ENCODE measurements around the gene YBX2. TPM values are rescaled to one million over a fixed set of nuclear protein-coding genes. Genes with fewer than 3 reads are reported as not detected.

Gene YBX2
- total RNA-seq, 2 donors from 2014 or later = 0.15 to 0.26 TPM

DNA sequence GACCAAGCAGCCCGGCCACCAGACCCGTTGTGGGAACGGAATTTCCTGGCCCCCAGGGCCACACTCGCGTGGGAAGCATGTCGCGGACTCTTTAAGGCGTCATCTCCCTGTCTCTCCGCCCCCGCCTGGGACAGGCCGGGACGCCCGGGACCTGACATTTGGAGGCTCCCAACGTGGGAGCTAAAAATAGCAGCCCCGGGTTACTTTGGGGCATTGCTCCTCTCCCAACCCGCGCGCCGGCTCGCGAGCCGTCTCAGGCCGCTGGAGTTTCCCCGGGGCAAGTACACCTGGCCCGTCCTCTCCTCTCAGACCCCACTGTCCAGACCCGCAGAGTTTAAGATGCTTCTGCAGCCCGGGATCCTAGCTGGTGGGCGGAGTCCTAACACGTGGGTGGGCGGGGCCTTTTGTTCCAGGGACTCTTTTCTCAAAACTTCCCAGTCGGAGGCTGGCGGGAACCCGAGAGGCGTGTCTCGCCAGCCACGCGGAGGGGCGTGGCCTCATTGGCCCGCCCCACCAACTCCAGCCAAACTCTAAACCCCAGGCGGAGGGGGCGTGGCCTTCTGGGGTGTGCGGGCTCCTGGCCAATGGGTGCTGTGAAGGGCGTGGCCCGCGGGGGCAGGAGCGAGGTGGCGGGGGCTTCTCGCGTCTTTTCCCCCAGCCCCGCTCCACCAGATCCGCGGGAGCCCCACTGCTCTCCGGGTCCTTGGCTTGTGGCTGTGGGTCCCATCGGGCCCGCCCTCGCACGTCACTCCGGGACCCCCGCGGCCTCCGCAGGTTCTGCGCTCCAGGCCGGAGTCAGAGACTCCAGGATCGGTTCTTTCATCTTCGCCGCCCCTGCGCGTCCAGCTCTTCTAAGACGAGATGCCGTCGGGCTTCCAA lies 13.1 kb downstream of the YBX2 start, which contains the start of gene SLC2A4:
Gene SLC2A4, plus strand, starts transcription at position 645 of the 879 bp plus-strand sequence. Its CDS starts 217 bp downstream, at position 862.
- ATAC-seq (replicated peaks) = peak; percentile 91
- peak within 1 kb of the TSS; percentile 75 for H3K4me3 Mint-ChIP-seq
- H3K27me3 Mint-ChIP-seq = peaks cover 20% of the 10 kb centered on the region
- H3K27ac Mint-ChIP-seq = no peak within 1 kb of the TSS
- no peaks in the 10 kb centered on the region for H3K9me3 Mint-ChIP-seq
- no peaks in the 10 kb centered on the region for H3K36me3 Mint-ChIP-seq (ENCODE audit: low read depth)
- H3K4me1 Mint-ChIP-seq = peaks cover 6% of the 10 kb centered on the region

DNA sequence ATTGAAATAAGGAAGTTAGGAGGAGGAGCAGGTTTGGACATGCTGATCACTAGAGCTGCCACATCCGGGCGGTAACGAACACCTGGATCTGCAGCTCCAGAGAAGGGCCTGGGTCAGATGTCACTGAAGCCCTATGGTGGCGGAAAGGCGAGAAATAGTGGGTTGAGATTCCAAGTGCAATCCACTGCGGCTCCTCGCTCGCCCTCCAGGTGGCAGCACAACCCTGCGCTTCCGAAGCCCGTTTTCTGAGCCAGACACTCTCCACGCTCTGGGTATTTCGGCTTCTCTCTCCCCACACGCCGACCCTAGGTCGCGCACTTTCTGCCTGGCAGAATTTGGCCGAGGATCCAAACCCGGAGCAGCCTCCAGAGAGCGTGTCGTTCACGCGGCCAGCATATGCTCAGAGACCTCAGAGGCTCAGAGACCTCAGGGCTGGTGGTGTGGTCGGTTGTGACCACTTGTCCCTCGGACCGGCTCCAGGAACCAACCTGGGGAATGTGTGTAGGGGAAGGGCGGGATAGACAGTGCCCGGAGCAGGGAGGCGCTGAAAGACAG lies 13.8 kb downstream of the YBX2 start:
- Mint-ChIP-seq H3K27ac (no peak overlapping the region), H3K9me3 (no peaks in the 10 kb centered on the region), H3K4me3 (peak overlapping the region; percentile 75), H3K27me3 (peaks cover 16% of the 10 kb centered on the region), H3K4me1 (peaks cover 6% of the 10 kb centered on the region), H3K36me3 (ENCODE audit: low read depth) (no peaks in the 10 kb centered on the region)
- peak; percentile 79 for ATAC-seq (replicated peaks)

DNA sequence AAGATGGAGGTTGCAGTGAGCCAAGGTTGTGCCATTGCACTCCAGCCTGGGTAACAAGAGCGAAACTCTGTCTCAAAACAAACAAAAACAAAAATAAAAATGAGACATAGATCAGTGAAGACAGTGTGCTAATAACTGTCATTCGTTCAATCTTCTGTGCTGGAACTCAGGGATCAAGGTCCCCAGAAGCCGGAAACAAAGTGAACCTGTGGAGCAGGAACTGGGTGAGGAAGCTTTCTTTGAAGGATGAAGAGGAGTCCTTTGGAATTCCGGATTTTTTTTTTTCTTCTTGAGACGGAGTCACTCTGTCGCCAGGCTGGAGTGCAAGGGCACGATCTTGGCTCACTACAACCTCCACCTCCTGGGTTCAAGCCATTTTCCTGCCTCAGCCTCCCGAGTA lies 15.0 kb downstream of the YBX2 start:
- Mint-ChIP-seq H3K4me3 (no peak overlapping the region), H3K27ac (no peak overlapping the region), H3K36me3 (ENCODE audit: low read depth) (no peaks in the 10 kb centered on the region), H3K9me3 (no peaks in the 10 kb centered on the region), H3K4me1 (peaks cover 6% of the 10 kb centered on the region), H3K27me3 (peaks cover 16% of the 10 kb centered on the region)
- ATAC-seq (replicated peaks) = no peak

DNA sequence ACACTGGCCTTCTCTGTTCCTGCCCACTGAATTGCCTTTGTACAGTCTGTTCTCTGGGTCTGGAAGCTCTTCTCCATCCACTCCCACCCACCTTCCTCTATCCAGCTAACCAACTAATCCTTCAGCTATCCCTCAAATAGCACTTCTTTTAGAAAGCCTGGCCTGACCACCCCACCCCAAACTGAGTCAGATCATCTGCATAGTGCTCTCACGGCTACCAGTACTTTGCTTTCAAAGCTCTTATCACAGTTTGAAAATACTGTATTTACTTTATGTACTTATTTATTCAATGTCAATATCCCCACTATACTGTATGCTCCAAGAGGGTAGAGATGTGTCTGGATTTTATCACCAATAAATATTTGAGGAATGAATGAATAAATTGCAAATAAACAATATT lies 27.7 kb downstream of the YBX2 start:
- peaks cover 17% of the 10 kb centered on the region for H3K27me3 Mint-ChIP-seq
- H3K4me1 Mint-ChIP-seq = peaks cover 10% of the 10 kb centered on the region
- H3K27ac Mint-ChIP-seq = no peak overlapping the region
- no peaks in the 10 kb centered on the region for H3K36me3 Mint-ChIP-seq (ENCODE audit: low read depth)
- no peak overlapping the region for H3K4me3 Mint-ChIP-seq
- no peaks in the 10 kb centered on the region for H3K9me3 Mint-ChIP-seq
- ATAC-seq (replicated peaks) = no peak

DNA sequence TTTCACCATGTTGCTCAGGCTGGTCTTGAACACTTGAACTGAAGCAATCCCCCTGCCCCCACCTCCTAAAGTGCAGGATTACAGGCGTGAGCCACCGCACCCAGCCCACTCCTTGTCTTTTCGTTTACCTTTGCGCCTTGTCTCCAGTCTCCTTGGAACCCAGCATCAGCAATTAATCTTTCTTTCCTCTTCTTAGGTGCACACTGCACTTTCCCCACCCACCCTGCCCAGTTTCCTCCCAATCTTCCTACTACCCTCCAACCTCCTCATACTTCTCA lies 30.7 kb downstream of the YBX2 start:
- ATAC-seq (replicated peaks) = no peak
- H3K9me3 Mint-ChIP-seq = no peaks in the 10 kb centered on the region
- H3K4me3 Mint-ChIP-seq = peak overlapping the region; percentile 77
- H3K4me1 Mint-ChIP-seq = peaks cover 10% of the 10 kb centered on the region
- H3K36me3 Mint-ChIP-seq (ENCODE audit: low read depth) = peaks cover 15% of the 10 kb centered on the region
- no peak overlapping the region for H3K27ac Mint-ChIP-seq
- peaks cover 17% of the 10 kb centered on the region for H3K27me3 Mint-ChIP-seq

DNA sequence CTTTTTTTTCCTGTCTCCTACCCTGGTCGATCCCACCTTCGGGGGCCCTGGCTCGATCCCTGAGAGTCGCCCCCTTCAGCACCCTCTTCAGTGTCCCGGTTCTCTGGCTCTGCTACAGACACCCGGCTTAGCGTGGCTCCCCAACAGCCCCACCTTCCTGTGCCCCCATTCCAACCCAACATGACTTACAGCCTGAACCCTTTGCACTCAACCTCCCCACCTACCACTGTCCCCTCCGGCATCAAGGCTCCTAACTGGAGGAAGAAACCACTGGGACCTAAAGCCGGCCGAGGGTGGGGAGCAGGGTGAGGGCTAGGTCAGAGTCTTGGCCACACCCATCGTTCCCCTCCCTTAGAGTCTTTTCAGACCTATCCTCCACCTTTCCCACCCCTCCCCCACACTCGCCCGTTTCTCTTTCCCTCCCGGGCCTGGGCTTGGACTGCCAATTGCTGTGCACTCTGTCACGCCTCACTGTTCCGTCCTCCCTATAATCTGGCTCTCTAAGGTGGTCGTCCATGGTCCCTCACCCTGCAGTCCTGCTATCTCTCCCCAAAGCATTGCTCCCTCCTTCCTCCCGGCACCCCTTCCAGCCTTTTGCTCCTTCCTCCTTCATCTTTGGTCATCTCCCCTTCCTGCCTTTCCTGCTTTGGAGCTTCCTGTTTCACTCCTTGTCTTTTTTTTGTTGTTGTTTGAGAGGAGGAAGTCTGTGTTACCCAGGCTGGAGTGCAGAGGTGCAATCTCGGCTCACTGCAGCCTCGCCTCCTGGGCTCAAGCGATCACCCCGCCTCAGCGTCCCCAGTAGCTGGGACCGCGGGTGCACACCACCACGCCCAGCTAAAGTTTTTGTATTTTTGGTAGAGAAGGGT lies 31.3 kb downstream of the YBX2 start:
- Mint-ChIP-seq H3K27ac (no peak overlapping the region), H3K9me3 (no peaks in the 10 kb centered on the region), H3K4me3 (peak overlapping the region; percentile 77), H3K27me3 (peaks cover 17% of the 10 kb centered on the region), H3K36me3 (ENCODE audit: low read depth) (peaks cover 21% of the 10 kb centered on the region), H3K4me1 (peaks cover 10% of the 10 kb centered on the region)
- no peak for ATAC-seq (replicated peaks)

DNA sequence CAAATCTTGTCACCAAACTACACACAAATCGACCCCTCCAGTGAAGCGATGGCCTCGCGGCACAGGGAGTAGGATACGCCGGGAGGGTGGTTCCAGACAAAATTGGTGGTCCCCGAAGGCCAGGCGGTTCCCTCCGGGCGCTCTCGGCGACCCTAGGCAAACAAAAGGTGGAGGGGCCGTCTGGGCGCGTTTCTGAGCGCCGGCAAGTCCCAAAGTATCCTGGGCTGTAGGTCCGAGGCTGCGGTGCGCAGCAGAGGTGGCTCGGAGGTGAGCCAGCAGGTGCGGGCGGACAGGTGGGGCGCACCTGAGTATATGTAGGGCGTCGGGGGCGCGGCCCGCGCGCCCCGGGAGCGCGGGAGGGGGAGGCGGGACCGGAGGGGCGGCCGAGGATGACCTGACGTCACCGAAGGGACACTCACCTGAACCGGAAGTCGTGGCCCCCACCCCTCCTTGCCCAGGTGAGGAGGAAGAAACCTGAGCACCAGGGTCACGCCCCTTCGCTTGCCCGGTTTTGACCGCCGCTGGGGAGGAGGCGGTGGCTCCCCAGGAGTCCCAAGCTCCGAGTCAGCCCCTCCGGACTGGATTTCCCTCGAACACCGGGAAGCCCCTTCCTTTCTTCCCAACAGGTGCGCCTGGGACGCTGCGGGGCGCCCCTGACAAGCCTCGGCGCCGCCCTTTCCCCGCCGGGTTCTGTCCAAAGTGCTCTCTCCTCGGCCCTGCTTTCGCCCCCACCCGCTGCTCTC lies 32.1 kb downstream of the YBX2 start, which contains the start of gene CLDN7:
Gene CLDN7, minus strand, starts transcription at position 287 of the 743 bp plus-strand sequence. CDS start 435 bp downstream, outside the sequence.
- Mint-ChIP-seq H3K27ac (no peak within 1 kb of the TSS), H3K27me3 (peaks cover 17% of the 10 kb centered on the region), H3K4me3 (peak within 1 kb of the TSS; percentile 77), H3K4me1 (peaks cover 10% of the 10 kb centered on the region), H3K36me3 (ENCODE audit: low read depth) (peaks cover 29% of the 10 kb centered on the region), H3K9me3 (no peaks in the 10 kb centered on the region)
- ATAC-seq (replicated peaks) = no peak

DNA sequence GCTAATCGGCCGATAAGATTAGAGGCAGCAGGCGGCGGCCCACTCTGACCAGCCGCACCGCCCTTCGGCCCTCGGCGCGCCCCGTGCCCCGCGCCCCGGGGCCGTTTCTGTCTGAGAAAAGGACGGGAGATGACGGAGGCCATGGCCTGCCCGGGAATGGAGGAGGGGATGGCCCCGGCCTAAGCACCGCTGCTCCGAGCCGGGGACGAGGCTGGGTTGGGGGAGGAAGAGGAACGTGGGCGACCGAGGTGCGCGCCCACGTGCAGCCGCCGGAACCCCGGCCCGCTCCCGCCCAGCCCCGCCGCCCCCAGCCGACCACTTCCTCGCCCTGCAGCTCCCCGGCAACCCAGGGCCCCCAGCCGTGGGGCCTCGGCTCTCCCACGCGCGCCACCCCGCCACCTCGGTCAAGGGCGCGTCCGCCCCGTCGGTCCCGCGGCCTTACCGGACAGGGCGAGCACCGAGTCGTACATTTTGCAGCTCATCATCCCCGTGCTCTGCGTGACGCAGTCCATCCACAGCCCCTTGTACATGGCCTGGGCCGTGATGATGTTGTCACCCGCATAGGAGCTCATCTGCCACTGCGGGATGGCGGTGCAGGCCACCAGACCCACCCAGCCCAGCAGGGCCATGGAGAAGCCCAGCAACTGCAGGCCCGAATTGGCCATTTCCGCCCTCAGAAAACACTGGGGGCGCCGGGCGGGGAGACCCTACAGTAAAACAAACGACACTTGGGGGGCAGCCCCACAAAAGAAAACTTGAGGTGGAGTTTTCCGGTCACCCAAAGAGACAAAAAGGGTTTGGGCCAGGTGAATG lies 32.9 kb downstream of the YBX2 start:
- H3K36me3 Mint-ChIP-seq (ENCODE audit: low read depth) = peaks cover 37% of the 10 kb centered on the region
- peaks cover 10% of the 10 kb centered on the region for H3K4me1 Mint-ChIP-seq

DNA sequence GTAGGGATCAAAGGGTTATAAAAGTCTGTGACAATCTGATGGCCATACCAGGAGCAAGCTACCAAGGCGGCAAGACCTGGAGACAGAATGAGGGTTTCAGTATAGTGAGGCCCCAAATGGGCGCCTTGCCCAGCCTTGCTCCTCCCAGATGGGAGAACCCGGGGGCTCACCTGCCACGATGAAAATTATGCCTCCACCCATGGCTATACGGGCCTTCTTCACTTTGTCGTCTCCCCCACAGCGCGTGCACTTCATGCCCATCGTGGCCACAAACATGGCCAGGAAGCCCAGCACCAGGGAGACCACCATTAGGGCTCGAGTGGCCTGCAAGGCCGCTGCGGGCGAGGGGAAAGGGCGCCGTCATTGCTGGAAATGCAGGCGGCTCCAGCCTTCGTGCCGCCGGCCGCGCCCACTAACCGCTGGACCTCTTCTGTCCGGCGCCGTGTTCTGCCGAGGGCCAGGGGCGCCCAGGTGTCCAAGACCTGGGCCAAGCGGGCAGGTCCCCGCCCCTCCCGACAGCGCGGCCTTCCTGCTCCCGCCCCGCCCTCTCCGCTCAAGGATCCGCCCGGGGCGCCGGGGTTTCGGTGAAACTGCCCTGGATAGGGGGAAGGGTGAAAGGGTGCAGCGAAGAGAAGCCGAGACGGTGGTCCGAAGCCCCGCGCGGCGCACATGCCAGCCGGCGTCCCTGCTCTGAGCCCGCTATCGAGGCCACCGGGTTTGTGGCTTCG lies 33.6 kb downstream of the YBX2 start:
- no peaks in the 10 kb centered on the region for H3K9me3 Mint-ChIP-seq
- no peak overlapping the region for H3K27ac Mint-ChIP-seq
- peaks cover 13% of the 10 kb centered on the region for H3K27me3 Mint-ChIP-seq
- peak overlapping the region; percentile 77 for H3K4me3 Mint-ChIP-seq
- peaks cover 45% of the 10 kb centered on the region for H3K36me3 Mint-ChIP-seq (ENCODE audit: low read depth)
- ATAC-seq (replicated peaks) = peak; percentile 75
- peaks cover 10% of the 10 kb centered on the region for H3K4me1 Mint-ChIP-seq

More for the DNA sequence above, 32.9 kb downstream of the YBX2 start:
- Mint-ChIP-seq H3K27ac (no peak overlapping the region), H3K9me3 (no peaks in the 10 kb centered on the region), H3K4me3 (peak overlapping the region; percentile 77), H3K27me3 (peaks cover 14% of the 10 kb centered on the region)
- ATAC-seq (replicated peaks) = peak; percentile 49

DNA sequence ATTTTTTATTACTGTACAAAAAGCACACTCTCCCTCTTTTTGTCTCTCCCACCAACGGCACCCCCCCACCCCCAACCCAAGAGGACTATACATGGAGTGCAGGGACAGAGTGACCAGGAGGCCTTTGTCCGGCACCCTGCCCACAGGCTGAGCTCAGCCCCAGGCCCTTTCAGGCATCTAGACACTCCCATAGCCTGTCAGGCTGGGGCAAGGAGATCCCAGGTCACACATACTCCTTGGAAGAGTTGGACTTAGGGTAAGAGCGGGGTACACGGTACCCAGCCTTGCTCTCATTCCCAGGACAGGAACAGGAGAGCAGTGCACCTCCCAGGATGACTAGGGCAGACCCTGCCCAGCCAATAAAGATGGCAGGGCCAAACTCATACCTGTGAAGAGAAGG lies 34.3 kb downstream of the YBX2 start:
- no peaks in the 10 kb centered on the region for H3K9me3 Mint-ChIP-seq
- ATAC-seq (replicated peaks) = no peak
- H3K36me3 Mint-ChIP-seq (ENCODE audit: low read depth) = peaks cover 51% of the 10 kb centered on the region
- H3K27ac Mint-ChIP-seq = no peak overlapping the region
- H3K4me3 Mint-ChIP-seq = peak overlapping the region; percentile 77
- H3K4me1 Mint-ChIP-seq = peaks cover 10% of the 10 kb centered on the region
- peaks cover 13% of the 10 kb centered on the region for H3K27me3 Mint-ChIP-seq

DNA sequence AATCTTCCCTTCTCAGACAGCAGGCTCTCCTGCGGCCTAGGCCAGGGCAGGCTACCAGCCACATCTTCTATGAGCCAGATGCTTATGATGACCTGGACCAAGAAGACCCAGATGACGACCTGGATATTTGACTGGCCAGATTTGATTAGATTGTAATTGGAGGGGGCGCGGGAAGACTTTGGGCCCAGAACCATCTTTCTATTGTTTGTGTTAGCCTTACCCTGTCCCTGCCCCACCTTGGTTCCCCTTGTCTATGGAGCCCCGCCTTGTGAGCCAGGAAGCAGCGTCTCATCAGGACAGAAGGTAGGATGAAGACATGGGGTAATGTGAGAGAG lies 34.9 kb downstream of the YBX2 start:
- no peak overlapping the region for H3K4me3 Mint-ChIP-seq
- H3K36me3 Mint-ChIP-seq (ENCODE audit: low read depth) = peaks cover 58% of the 10 kb centered on the region
- H3K27ac Mint-ChIP-seq = no peak overlapping the region
- peaks cover 10% of the 10 kb centered on the region for H3K4me1 Mint-ChIP-seq
- H3K9me3 Mint-ChIP-seq = no peaks in the 10 kb centered on the region
- ATAC-seq (replicated peaks) = no peak
- peaks cover 13% of the 10 kb centered on the region for H3K27me3 Mint-ChIP-seq

DNA sequence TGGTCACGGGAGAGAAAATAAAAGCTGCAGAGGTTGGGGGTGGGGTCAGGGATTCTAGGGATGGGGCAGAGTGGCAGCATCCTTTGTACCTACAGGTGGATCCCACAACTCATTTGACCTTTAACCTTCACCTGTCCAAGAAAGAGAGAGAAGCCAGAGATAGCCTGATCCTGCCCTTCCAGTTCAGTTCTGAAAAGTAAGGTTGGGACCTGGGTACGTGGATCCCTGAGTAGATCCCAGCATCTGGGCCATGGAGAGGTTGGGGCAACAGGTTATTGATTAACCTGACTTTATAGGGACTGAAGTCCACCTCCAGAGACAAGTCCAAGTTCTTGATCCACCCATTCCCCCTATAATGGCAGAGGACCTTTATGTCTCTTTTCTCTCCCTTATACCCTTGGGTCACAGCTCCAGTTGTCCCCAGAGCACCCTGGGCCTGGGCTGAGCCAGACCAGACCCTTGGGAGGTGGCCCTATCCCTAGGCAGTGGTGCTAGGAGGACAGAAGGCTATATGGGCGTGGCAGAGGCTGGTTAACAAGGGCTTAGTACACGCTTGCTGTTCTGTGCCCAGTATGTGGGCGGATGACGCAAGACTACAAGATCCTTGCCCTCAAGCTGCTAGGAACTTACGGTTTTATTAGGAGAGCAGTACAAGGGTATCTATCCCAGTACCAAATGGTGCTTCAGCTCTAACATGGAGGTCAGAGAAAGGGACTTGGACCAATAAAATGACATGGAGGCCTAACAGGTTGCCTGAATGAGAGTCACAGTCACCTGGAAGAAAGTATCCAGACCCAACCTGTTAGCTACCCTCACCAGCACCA lies 35.5 kb downstream of the YBX2 start:
- Mint-ChIP-seq H3K36me3 (ENCODE audit: low read depth) (peaks cover 63% of the 10 kb centered on the region), H3K4me3 (no peak overlapping the region), H3K27ac (no peak overlapping the region), H3K9me3 (no peaks in the 10 kb centered on the region), H3K4me1 (peaks cover 10% of the 10 kb centered on the region), H3K27me3 (peaks cover 11% of the 10 kb centered on the region)
- ATAC-seq (replicated peaks) = no peak
